K562 (cell line): ENCODE data around the gene TBCEL. TPM values are rescaled to one million over a fixed set of nuclear protein-coding genes. Genes with fewer than 3 reads are reported as not detected.

Source experiments
- ATAC-seq: fragments of 200-7000 bp; cut with Tn5 transposase; 3 replicates; pipeline ENCODE4 v1.9.1; 2020; ENCODE audit warnings: moderate library complexity
- BruUV-seq: library from RNA; stranded (reverse); fragments of 400-500 nt; replicated peaks from 2 replicates; lab custom pipeline; 2021; lab: Mats Ljungman, UMichigan
- CTCF ChIA-PET: fragments of 300-600 bp; formaldehyde crosslinking; extraction: SDS; loops from one replicate; lab custom pipeline; 2021; ENCODE audit warnings: low intra/inter-chr PET ratio; lab: Yijun Ruan, JAX
- POLR2A ChIA-PET: fragments of 300-600, 350-650 bp; sonication (Branson Sonifier 250); formaldehyde crosslinking; extraction: SDS; loops from one replicate; lab custom pipeline; 2021; ENCODE audit warnings: antibody characterized with exemption, inconsistent platforms; lab: Yijun Ruan, JAX
- DNase-seq, 4 experiments: peaks; one replicate each; pipeline versions ENCODE4 v3.0.0 to v3.0.0-alpha.2; 2011 to 2018; ENCODE audit warnings: low spot score in 3 of 4, mixed read lengths in 3 of 4; ENCODE audit errors: extremely low read depth in 1 of 4
- FAIRE-seq: peaks from 2 replicates; lab custom pipeline; 2011; peaks lifted over from hg19 to GRCh38; lab: Jason Lieb, UNC
- H2AFZ ChIP-seq: 2 replicates; pipeline ENCODE4 v1.6.0; 2011; ENCODE audit warnings: low read depth, low read length, control low read depth, inconsistent platforms
- H3K27ac ChIP-seq: fragments of 200-600 bp; 3 replicates; pipeline ENCODE4 v1.8.0; 2011; ENCODE audit warnings: low read depth, mild to moderate bottlenecking, control low read depth, inconsistent platforms, low read length, moderate library complexity, mixed read lengths; ENCODE audit errors: extremely low read depth
- H3K27me3 ChIP-seq, 2 experiments: fragments of 300-600 bp in 1 of 2; 2 replicates in 1 of 2; 3 replicates in 1 of 2; pipeline versions ENCODE4 v1.6.0 to v1.8.0; 2011; ENCODE audit warnings: inconsistent platforms in 2 of 2, low read length in 2 of 2, mild to moderate bottlenecking in 1 of 2, mixed read lengths in 1 of 2, moderate library complexity in 1 of 2; ENCODE audit not compliant: control insufficient read depth in 2 of 2, insufficient read depth in 2 of 2
- H3K36me3 ChIP-seq: fragments of 300-600 bp; 3 replicates; pipeline ENCODE4 v1.8.0; 2011; ENCODE audit warnings: mild to moderate bottlenecking, low read length, inconsistent platforms; ENCODE audit not compliant: control insufficient read depth, insufficient read depth
- H3K4me1 ChIP-seq, 2 experiments: fragments of 200-600 bp in 1 of 2; replicated peaks in 1 of 2; 2 replicates in 1 of 2; 3 replicates in 1 of 2; pipeline versions ENCODE4 v1.5.1 to v1.8.0; 2011; ENCODE audit warnings: inconsistent platforms in 2 of 2, low read length in 2 of 2, mild to moderate bottlenecking in 1 of 2, mixed read lengths in 1 of 2, moderate library complexity in 1 of 2; ENCODE audit not compliant: control insufficient read depth in 2 of 2, insufficient read depth in 2 of 2
- H3K4me2 ChIP-seq: 2 replicates; pipeline ENCODE4 v1.6.1; 2011; ENCODE audit warnings: low read length, control low read depth, inconsistent platforms, mixed read lengths; ENCODE audit not compliant: insufficient read depth
- H3K4me3 ChIP-seq: fragments of 200-600 bp; sonication (generic), shearing (Covaris generic); 2 replicates; pipeline ENCODE4 v1.5.1; 2016; ENCODE audit warnings: control low read depth, inconsistent platforms
- H3K79me2 ChIP-seq: fragments of 200-600 bp; 3 replicates; pipeline ENCODE4 v1.8.0; 2011; ENCODE audit warnings: low read length, inconsistent platforms; ENCODE audit not compliant: control insufficient read depth, insufficient read depth
- H3K9ac ChIP-seq, 2 experiments: 2 replicates each; pipeline versions ENCODE4 v1.6.0 to v1.6.1; 2011; ENCODE audit warnings: low read depth in 2 of 2, low read length in 2 of 2, control low read depth in 1 of 2, inconsistent platforms in 1 of 2, mild to moderate bottlenecking in 1 of 2, mixed read lengths in 1 of 2; ENCODE audit not compliant: insufficient read depth in 1 of 2
- H3K9me1 ChIP-seq: one replicate; pipeline ENCODE4 v1.6.0; 2011; ENCODE audit warnings: inconsistent platforms, mild to moderate bottlenecking, low read length, moderate library complexity; ENCODE audit not compliant: control insufficient read depth, insufficient read depth
- H3K9me3 ChIP-seq: replicated peaks from 2 replicates; pipeline ENCODE4 v1.5.1; 2011; ENCODE audit warnings: low read depth, low read length, inconsistent platforms; ENCODE audit not compliant: control insufficient read depth, insufficient read depth
- H4K20me1 ChIP-seq: replicated peaks from 2 replicates; pipeline ENCODE4 v1.6.1; 2011; ENCODE audit warnings: low read length, inconsistent platforms, mixed read lengths; ENCODE audit not compliant: control insufficient read depth, insufficient read depth
- ATF7 ChIP-seq: fragments of 450-650 bp; IDR thresholded peaks from 2 replicates; pipeline ENCODE4 v1.7.1; 2014; ENCODE audit warnings: mild to moderate bottlenecking, moderate library complexity
- CBX3 ChIP-seq, 2 experiments: IDR thresholded peaks; 1 replicate in 1 of 2; 2 replicates in 1 of 2; pipeline ENCODE4 v1.6.1; 2012; ENCODE audit warnings: inconsistent platforms in 2 of 2, low read length in 2 of 2, borderline replicate concordance in 1 of 2, control low read depth in 1 of 2
- DNMT1 ChIP-seq: fragments of 450-650 bp; IDR thresholded peaks from 2 replicates; pipeline ENCODE4 v1.6.1; 2016; ENCODE audit warnings: antibody characterized with exemption, mild to moderate bottlenecking
- FOXJ2 ChIP-seq: fragments of 200-800 bp; sonication (Bioruptor generic); IDR thresholded peaks from 2 replicates; pipeline ENCODE4 v1.6.1; 2016; ENCODE audit warnings: missing genetic modification characterization, missing compliant biosample characterization
- HDAC1 ChIP-seq, 2 experiments: fragments of 450-650 bp; IDR thresholded peaks; 2 replicates each; pipeline ENCODE4 v1.6.1; 2016 to 2017; ENCODE audit warnings: inconsistent platforms in 1 of 2, mild to moderate bottlenecking in 1 of 2, moderate library complexity in 1 of 2
- JUN ChIP-seq, 2 experiments: sonication (generic) in 1 of 2; formaldehyde crosslinking in 1 of 2; IDR thresholded peaks; 2 replicates each; pipeline versions ENCODE4 v1.6.1 to v1.8.0; 2012 to 2022; ENCODE audit warnings: borderline replicate concordance in 2 of 2, mild to moderate bottlenecking in 2 of 2, improper control_type of control experiment in 1 of 2, low read depth in 1 of 2, low read length in 1 of 2, missing genetic modification reagents in 1 of 2
- MAFG ChIP-seq: fragments of 450-650 bp; conservative IDR thresholded peaks from 2 replicates; pipeline ENCODE4 v1.6.1; 2016; ENCODE audit warnings: missing genetic modification characterization, missing compliant biosample characterization
- MTA3 ChIP-seq: fragments of 450-650 bp; formaldehyde crosslinking; IDR thresholded peaks from 2 replicates; pipeline ENCODE4 v1.6.1; 2017; ENCODE audit warnings: mild to moderate bottlenecking, borderline replicate concordance
- MXD1 ChIP-seq: fragments of 250-450 bp; sonication (Bioruptor Pico); IDR thresholded peaks from 2 replicates; pipeline ENCODE4 v1.8.0; 2021; ENCODE audit warnings: borderline replicate concordance, mild to moderate bottlenecking, moderate library complexity; ENCODE audit not compliant: poor library complexity, severe bottlenecking
- PRPF4 ChIP-seq: fragments of 200-400 bp; formaldehyde crosslinking; IDR thresholded peaks from one replicate; pipeline ENCODE4 v1.6.1; 2017; ENCODE audit warnings: low read length, low read depth, mild to moderate bottlenecking; ENCODE audit not compliant: insufficient read depth, poor library complexity, severe bottlenecking
- PURB ChIP-seq: sonication (generic); formaldehyde crosslinking; IDR thresholded peaks from 2 replicates; pipeline ENCODE4 v1.9.0; 2021; ENCODE audit warnings: low read depth, mild to moderate bottlenecking, missing genetic modification reagents
- SMAD2 ChIP-seq: fragments of 150-350 bp; IDR thresholded peaks from 2 replicates; pipeline ENCODE4 v1.6.1; 2014; ENCODE audit warnings: low read depth, mild to moderate bottlenecking, low read length
- SMARCC2 ChIP-seq: fragments of 450-650 bp; IDR thresholded peaks from 2 replicates; pipeline ENCODE4 v1.6.1; 2017; ENCODE audit warnings: antibody characterized with exemption, moderate library complexity, mild to moderate bottlenecking, low read depth
- TFE3 ChIP-seq: fragments of 450-650 bp; formaldehyde crosslinking; IDR thresholded peaks from 2 replicates; pipeline ENCODE4 v1.4.0; 2020; ENCODE audit warnings: mild to moderate bottlenecking, mixed read lengths
- ZBTB9 ChIP-seq: fragments of 450-650 bp; formaldehyde crosslinking; IDR thresholded peaks from 2 replicates; pipeline ENCODE4 v1.4.0; 2020; ENCODE audit warnings: mild to moderate bottlenecking, moderate library complexity
- ZC3H8 ChIP-seq: fragments of 450-650 bp; IDR thresholded peaks from 2 replicates; pipeline ENCODE4 v1.6.1; 2017
- ZNF217 ChIP-seq: sonication (generic); formaldehyde crosslinking; IDR thresholded peaks from 2 replicates; pipeline ENCODE4 v1.8.0; 2022; ENCODE audit warnings: mild to moderate bottlenecking, missing genetic modification reagents
- ZNF408 ChIP-seq: fragments of 250-450 bp; sonication (Bioruptor Pico); IDR thresholded peaks from 2 replicates; pipeline ENCODE4 v1.4.0; 2020; ENCODE audit warnings: low read depth, mild to moderate bottlenecking, moderate library complexity
- ZNF507 ChIP-seq: conservative IDR thresholded peaks from 2 replicates; pipeline ENCODE4 v1.6.1; 2017; ENCODE audit warnings: missing genetic modification characterization, missing compliant biosample characterization
- ZNF551 ChIP-seq: fragments of 250-450 bp; sonication (Bioruptor Pico); IDR thresholded peaks from 2 replicates; pipeline ENCODE4 v1.5.0; 2021; ENCODE audit warnings: mild to moderate bottlenecking, moderate library complexity
- WGBS: fragments of 100-300 bp; shearing (Covaris generic); methylation state at CpG from one replicate; pipeline ENCODE4 v1.1.6; 2016; ENCODE audit warnings: low coverage, mixed read lengths; ENCODE audit not compliant: insufficient coverage; ENCODE audit errors: missing lambda C conversion rate; 5-methylcytosine and 5-hydroxymethylcytosine counted together
- in situ Hi-C: fragments of 300-500 bp; cut with MboI; formaldehyde crosslinking; loops from 4 replicates; pipeline ENCODE4 v1.15.0; 2018; ENCODE audit warnings: inconsistent platforms, mixed read lengths
- intact Hi-C: fragments of 100-400 bp; cut with micrococcal nuclease; formaldehyde crosslinking; loops from 2 replicates; pipeline ENCODE4 v1.14.2; 2022
- polyA plus RNA-seq, 8 experiments: library from polyadenylated mRNA; depleted of rRNA in 4 of 8; stranded (reverse) in 5 of 8; unstranded in 3 of 8; fragments of >200 nt; fragmentation: Nextera tagmentation in 2 of 8; fragmentation: Illumina TruSeq in 1 of 8; extraction: Ambion mirVana in 2 of 8; extraction: Trizol in 1 of 8; gene quantifications; 2 replicates each; pipeline versions ENCODE4 v1.2.1 to v1.2.3, GENCODE V29; 2011 to 2014; ENCODE audit warnings: inconsistent platforms in 1 of 8, missing spikeins in 1 of 8
- total RNA-seq, 7 experiments: library from RNA; depleted of rRNA in 6 of 7; stranded (reverse); fragments of >200 nt in 6 of 7; fragmentation: Illumina TruSeq in 2 of 7; extraction: Trizol in 2 of 7; gene quantifications; 2 replicates each; pipeline versions ENCODE4 v1.2.1 to v1.2.3, GENCODE V29; 2011 to 2021; ENCODE audit warnings: low replicate concordance in 1 of 7

Gene TBCEL
- total and polyA plus RNA-seq, 9 of the 15 experiments (the other 6 are each of a cell fraction or from before 2014, with no cell fraction given), result 0.39 to 2.3 (median 1.4) TPM

GRCh38 chr11:121123496-121124069, 99.7 kb downstream of the TBCEL start:
- no peaks in the 10 kb centered on the region for H3K79me2 ChIP-seq
- H3K4me2 ChIP-seq, result no peak overlapping the region
- H3K36me3 ChIP-seq, result no peaks in the 10 kb centered on the region
- WGBS, result 0% methylated on average over 6 of the region's 6 CpGs
- no peaks in the 10 kb centered on the region for H3K9me1 ChIP-seq
- FAIRE-seq, result no peak
- intact Hi-C loops (no loop called here), in situ Hi-C loops (no loop called here)
- H3K27me3 ChIP-seq, result peaks cover 15 to 23% of the 10 kb centered on the region in 2 experiments; a peak in 4 of 5 replicates
- H3K27ac ChIP-seq, result no peak overlapping the region
- TF ChIP-seq HDAC1 (IDR thresholded peaks at IDR 0.05), result no peak
- no peak for TF ChIP-seq ZNF408 (CRISPR knock-in tag)
- no peak for TF ChIP-seq ATF7
- no peak for TF ChIP-seq MXD1
- no peak for TF ChIP-seq ZC3H8
- TF ChIP-seq ZNF507 (tag), result no peak
- no peak for TF ChIP-seq SMAD2
- no peak for TF ChIP-seq SMARCC2
- no peak for TF ChIP-seq JUN (IDR thresholded peaks at IDR 0.05; ENCODE audit: borderline replicate concordance, low read depth, low read length)
- no peak for TF ChIP-seq JUN (CRISPR knock-in tag; IDR thresholded peaks at IDR 0.05; ENCODE audit: borderline replicate concordance)
- TF ChIP-seq ZNF217 (CRISPR knock-in tag), result no peak
- TF ChIP-seq ZBTB9, result no peak
- no peak for TF ChIP-seq PRPF4
- no peak for TF ChIP-seq TFE3 (CRISPR knock-in tag)
- TF ChIP-seq ZNF551 (CRISPR knock-in tag), result no peak
- no peak for TF ChIP-seq MAFG (tag)
- no peak for TF ChIP-seq FOXJ2 (tag)
- no peak for TF ChIP-seq CBX3 (IDR thresholded peaks at IDR 0.05; ENCODE audit: borderline replicate concordance in 1 of 2, low read length in 2 of 2)
- TF ChIP-seq PURB (CRISPR knock-in tag), result no peak
- no peak for TF ChIP-seq DNMT1
- TF ChIP-seq MTA3, result no peak
- ChIA-PET CTCF (no interaction called here), POLR2A (interaction anchor here (0.6 kb wide), 1 partner anchor 390 kb away, joined by 4 read pairs; no protein-coding TSS in a partner anchor)
- no peak overlapping the region for H3K4me3 ChIP-seq
- no peaks in the 10 kb centered on the region for H3K9me3 ChIP-seq
- H3K9ac ChIP-seq, result no peak overlapping the region
- H4K20me1 ChIP-seq, result no peaks in the 10 kb centered on the region
- H3K4me1 ChIP-seq, result peaks cover 0 to 5% of the 10 kb centered on the region in 2 experiments; a peak in 1 of 5 replicates
- no peak overlapping the region for H2AFZ ChIP-seq
- no peak for ATAC-seq
- no TSS peak for BruUV-seq
- no peak for DNase-seq
